ENCODE data around the gene SYT11.

The SYT11 gene

GRCh38 chr1:155847823-155848529, 11.4 kb upstream of the SYT11 start:
- in situ Hi-C loops (cut with HindIII; ENCODE audit: low sequenced_read_pairs): no loop called here
- H3K4me3 ChIP-seq (ENCODE audit: low read depth, low read length): no peak overlapping the region
- no peak for TF ChIP-seq CTCF (IDR thresholded peaks at IDR 0.05; ENCODE audit: low read depth, low read length)
- DNase-seq (ENCODE audit: low read depth, low spot score): no peak

GRCh38 chr1:155850345-155850744, 9.0 kb upstream of the SYT11 start:
- in situ Hi-C loops (cut with HindIII; ENCODE audit: low sequenced_read_pairs): no loop called here
- TF ChIP-seq CTCF (IDR thresholded peaks at IDR 0.05; ENCODE audit: low read depth, low read length): no peak
- no peak overlapping the region for H3K4me3 ChIP-seq (ENCODE audit: low read depth, low read length)
- no peak for DNase-seq (ENCODE audit: low read depth, low spot score)

GRCh38 chr1:155856257-155856974, 3.0 kb upstream of the SYT11 start:
- TF ChIP-seq CTCF (IDR thresholded peaks at IDR 0.05; ENCODE audit: low read depth, low read length): no peak
- in situ Hi-C loops (cut with HindIII; ENCODE audit: low sequenced_read_pairs): no loop called here
- DNase-seq (ENCODE audit: low read depth, low spot score): no peak
- peak overlapping the region; percentile 96 for H3K4me3 ChIP-seq (ENCODE audit: low read depth, low read length)

- DNase-seq (ENCODE audit: low read depth, low spot score): peak; percentile 93
- H3K4me3 ChIP-seq (ENCODE audit: low read depth, low read length): peak within 1 kb of the TSS; percentile 96
- no peak for TF ChIP-seq CTCF (IDR thresholded peaks at IDR 0.05; ENCODE audit: low read depth, low read length)
- in situ Hi-C loops (cut with HindIII; ENCODE audit: low sequenced_read_pairs): no loop called here
These were observed 2.1 kb upstream of the SYT11 start, which contains the start of gene GON4L for GRCh38 chr1:155856975-155857930. Gene GON4L, minus strand, starts transcription at chr1:155857214. Its CDS starts 3,434 bp downstream, at chr1:155853780.

GRCh38 chr1:155858800-155859233, 550 bp upstream of the SYT11 start:
- peak overlapping the region; percentile 56 for H3K4me3 ChIP-seq (ENCODE audit: low read depth, low read length)
- TF ChIP-seq CTCF (IDR thresholded peaks at IDR 0.05; ENCODE audit: low read depth, low read length): no peak
- in situ Hi-C loops (cut with HindIII; ENCODE audit: low sequenced_read_pairs): no loop called here
- no peak for DNase-seq (ENCODE audit: low read depth, low spot score)

All from astrocyte of the spinal cord (primary cell).